ENCODE results near the gene ZNF337.

Gene ZNF337

DNA sequence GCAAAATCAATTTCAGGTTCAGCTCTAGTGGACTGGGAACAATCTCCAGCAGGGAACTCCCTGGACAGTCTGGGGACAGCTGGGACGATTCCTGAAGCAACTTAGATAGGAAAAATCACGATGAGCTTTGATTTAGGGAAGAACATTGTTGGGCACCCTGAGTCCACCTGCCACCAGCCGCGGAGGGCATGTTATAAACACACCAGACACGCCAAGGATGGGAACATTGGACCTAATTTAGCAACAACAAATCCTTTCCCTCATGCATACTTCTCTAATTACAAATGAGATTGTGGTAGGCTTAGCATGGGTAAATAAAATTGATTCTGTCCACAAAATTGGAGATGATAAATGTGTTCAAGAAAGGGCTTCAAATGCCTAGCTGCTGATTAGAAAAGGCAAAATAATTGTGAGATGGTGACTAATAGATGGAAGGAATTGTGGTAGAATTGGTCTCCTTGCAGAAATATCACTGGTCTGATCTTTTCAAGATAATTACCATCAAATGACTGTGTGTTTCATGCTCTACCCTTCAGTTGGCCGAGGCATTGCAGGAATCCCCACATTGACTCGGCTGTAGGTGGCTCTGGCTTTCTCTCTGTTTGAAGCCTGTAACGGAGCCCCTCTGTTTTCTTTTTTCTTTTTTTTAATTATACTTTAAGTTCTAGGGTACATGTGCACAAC lies 66.7 kb downstream of the ZNF337 start:
- Mint-ChIP-seq H3K9me3 (peaks cover 24% of the 10 kb centered on the region), H3K4me1 (ENCODE audit: low read depth) (no peaks in the 10 kb centered on the region), H3K27ac (no peak overlapping the region), H3K27me3 (no peaks in the 10 kb centered on the region), H3K36me3 (ENCODE audit: low read depth) (no peaks in the 10 kb centered on the region), H3K4me3 (no peak overlapping the region)
- intact Hi-C loops (cut with micrococcal nuclease), result loop anchor here (10.0 kb wide), 1 partner anchor 1985 kb away; no protein-coding TSS in a partner anchor

DNA sequence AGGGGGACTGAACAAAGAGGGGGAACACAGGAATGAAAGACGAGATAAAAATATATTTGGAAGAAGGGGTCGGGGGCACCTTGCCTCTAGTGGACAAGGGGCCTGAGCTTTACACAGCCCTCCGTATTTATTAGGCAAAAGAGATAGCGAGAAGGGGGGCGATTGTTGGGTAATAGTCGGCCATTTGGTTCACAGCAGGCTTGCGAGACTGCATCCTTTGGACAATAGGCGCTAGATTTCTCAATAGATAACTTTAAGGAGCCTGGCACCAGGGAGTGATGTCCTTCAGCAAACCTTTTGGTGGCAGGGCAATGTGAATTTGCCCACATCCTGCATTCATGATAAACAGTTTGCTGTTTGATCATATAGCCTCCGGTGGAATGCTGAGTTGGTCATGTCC lies 69.9 kb downstream of the ZNF337 start:
- Mint-ChIP-seq H3K4me1 (ENCODE audit: low read depth) (peaks cover 24% of the 10 kb centered on the region), H3K9me3 (peaks cover 10% of the 10 kb centered on the region), H3K27ac (no peak overlapping the region), H3K36me3 (ENCODE audit: low read depth) (peaks cover 19% of the 10 kb centered on the region), H3K27me3 (no peaks in the 10 kb centered on the region), H3K4me3 (no peak overlapping the region)
- intact Hi-C loops (cut with micrococcal nuclease), result loop anchor here (10.0 kb wide), 1 partner anchor 1982 kb away; no protein-coding TSS in a partner anchor

DNA sequence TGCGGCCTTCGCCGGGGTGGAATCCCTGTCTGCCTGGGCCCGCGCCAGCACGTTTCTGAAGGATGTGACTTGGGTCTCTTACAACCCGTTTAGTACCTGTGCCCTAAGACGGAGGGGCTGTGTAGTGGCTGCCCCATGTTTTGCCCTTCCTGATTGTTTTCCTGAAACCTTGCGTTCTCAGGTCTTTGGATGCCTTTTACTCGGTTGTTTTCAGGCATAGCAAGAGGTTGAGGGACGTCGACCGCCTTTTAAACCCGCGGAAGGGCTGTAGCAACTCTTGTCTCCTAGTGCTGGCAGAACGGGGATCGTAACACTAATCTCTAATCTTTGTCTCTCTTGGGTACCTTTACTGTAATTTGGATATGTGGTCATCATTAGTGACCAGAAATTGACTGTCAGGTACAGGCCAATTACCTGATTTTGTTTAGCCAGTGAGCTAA lies 72.1 kb downstream of the ZNF337 start:
- Mint-ChIP-seq H3K4me3 (peak overlapping the region; percentile 83), H3K9me3 (peaks cover 10% of the 10 kb centered on the region), H3K27ac (peak overlapping the region; percentile 92), H3K27me3 (no peaks in the 10 kb centered on the region), H3K36me3 (ENCODE audit: low read depth) (peaks cover 19% of the 10 kb centered on the region), H3K4me1 (ENCODE audit: low read depth) (peaks cover 36% of the 10 kb centered on the region)
- intact Hi-C loops (cut with micrococcal nuclease), result loop anchor here (1.0 to 10.0 kb wide), 5 partner anchors 72 to 1980 kb away; partner anchors contain the start of genes APMAP and ZNF337

Data from dendritic cell treated with granulocyte-macrophage colony-stimulating factor and Interleukin-4, amounts not matched to agents 40 ng/mL and 50 ng/mL, for 4 days (primary cell).